Motor neuron (in vitro differentiated cells): Measurements from ENCODE around the gene FAM98A. TPM values are rescaled to one million over a fixed set of nuclear protein-coding genes. Genes with fewer than 3 reads are reported as not detected.

Experiments
- ATAC-seq, 8 experiments: fragments of 200-7000 bp; cut with Tn5 transposase; replicated peaks in 6 of 8; 2 replicates each; pipeline ENCODE4 v1.8.0; 2021; ENCODE audit warnings: mild to moderate bottlenecking in 8 of 8, moderate library complexity in 8 of 8
- H3K27ac ChIP-seq, 2 donors: fragments of 250-450 bp; sonication (Bioruptor Pico); 2 replicates each; pipeline ENCODE4 v1.9.0; 2021; ENCODE audit warnings: antibody characterized with exemption in 2 of 2, mild to moderate bottlenecking in 2 of 2, moderate library complexity in 1 of 2
- H3K4me1 ChIP-seq, 2 donors: fragments of 250-450 bp; sonication (Bioruptor Pico); replicated peaks in 1 of 2; 2 replicates each; pipeline ENCODE4 v1.6.1; 2021; ENCODE audit warnings: antibody characterized with exemption in 2 of 2, mild to moderate bottlenecking in 2 of 2, moderate library complexity in 1 of 2
- H3K4me3 ChIP-seq, 5 donors: fragments of 250-450 bp; sonication (Bioruptor Pico); 2 replicates each; pipeline ENCODE4 v1.9.0; 2021; ENCODE audit warnings: antibody characterized with exemption in 5 of 5, mild to moderate bottlenecking in 5 of 5, moderate library complexity in 4 of 5
- WGBS, 10 experiments: fragments of 450-650 bp; shearing (Covaris generic); methylation state at CpG; one replicate each; pipeline ENCODE4 v1.0.0; 2022; 5-methylcytosine and 5-hydroxymethylcytosine counted together
- in situ Hi-C, 9 experiments: fragments of 400-800 bp; cut with MboI; loops; one replicate each; pipeline ENCODE4 v1.15.0; 2021; ENCODE audit warnings: low sequenced_read_pairs in 9 of 9, low pct_unique_long_range_greater_than_20kb in 2 of 9; ENCODE audit not compliant: unreplicated experiment in 9 of 9
- total RNA-seq, 8 experiments: library from RNA; unstranded; fragments of 300-600 nt; gene quantifications; 2 replicates each; pipeline versions ENCODE4 v1.2.3 to v1.2.4, GENCODE V29; 2022

The FAM98A gene
- 100 to 1,000 TPM in 1 of 8 experiments, 10 to 100 TPM in 7; 20.1 to 100 (median 40.7) TPM for total RNA-seq

DNA sequence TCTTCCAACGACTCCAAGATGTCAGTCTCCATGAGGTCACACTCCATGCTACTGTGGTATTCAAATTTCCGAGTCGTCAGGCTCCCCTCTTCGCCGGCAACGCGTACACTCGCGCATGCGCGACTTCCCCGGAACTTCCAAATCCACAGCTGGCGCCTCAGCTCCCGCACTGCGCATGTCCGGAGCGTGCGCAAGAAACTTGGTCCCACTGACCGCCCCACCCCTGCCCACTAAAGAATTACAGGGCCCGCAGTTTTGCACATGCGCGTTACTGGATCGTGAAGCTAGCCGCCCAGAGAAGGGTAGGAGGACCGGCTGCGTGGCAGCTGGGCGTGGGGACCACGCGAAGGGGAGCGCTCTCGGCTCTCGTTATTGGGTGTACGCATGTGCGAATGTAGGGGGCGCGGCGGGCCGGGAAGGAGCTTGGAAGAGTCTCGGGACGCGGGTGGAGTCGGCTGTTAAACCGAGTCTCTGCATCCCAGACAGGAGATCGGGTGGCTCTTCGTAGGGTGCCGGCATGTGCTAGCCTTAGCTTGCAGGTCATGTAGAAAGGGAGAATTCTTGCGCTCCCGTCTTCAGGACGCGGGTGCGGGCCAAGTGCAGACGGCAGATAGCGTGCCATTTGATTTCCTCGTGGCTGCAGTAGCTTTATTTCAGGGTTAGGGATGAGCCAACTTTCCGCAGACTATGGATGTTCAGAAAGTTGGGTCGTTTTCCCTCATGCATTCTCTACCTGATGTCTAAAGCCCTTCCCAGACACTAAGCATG is at the start of gene FAM98A:
Gene FAM98A (minus strand): TSS at position 125 of the 768 bp plus-strand sequence. CDS start 78 bp downstream, at position 47.
- peaks cover 3 to 8% of the 10 kb centered on the region in 2 donors for H3K4me1 ChIP-seq
- ATAC-seq = peak; percentile 88 to 93 (median 90)
- WGBS, 10 experiments = 0 to 30% (median 1%) methylated on average over 1 to 25 of the region's 56 CpGs; no CpG with 5 or more reads in 1 of the 10 experiments
- in situ Hi-C loops = loop anchor here in 3 of 9 experiments (25.0 kb wide), 2 partner anchors 562 to 837 kb away; no protein-coding TSS in a partner anchor
- H3K4me3 ChIP-seq = peak within 1 kb of the TSS; percentile 55 to 84 (median 65)
- peak within 1 kb of the TSS; percentile 79 to 86 for H3K27ac ChIP-seq

GRCh38 chr2:33645861-33646260 is 46.8 kb upstream of the FAM98A start:
- no peak for ATAC-seq
- Histone ChIP-seq H3K4me3 (no peak overlapping the region), H3K4me1 (no peaks in the 10 kb centered on the region), H3K27ac (no peak overlapping the region)
- 0 to 86% (median 60%) methylated on average over 1 of the region's 1 CpG; no CpG with 5 or more reads in 5 of the 10 experiments for WGBS, 10 experiments
- in situ Hi-C loops = no loop called here

- Histone ChIP-seq H3K27ac (no peak overlapping the region), H3K4me1 (no peaks in the 10 kb centered on the region), H3K4me3 (no peak overlapping the region)
- WGBS, 10 experiments = 60 to 100% (median 90%) methylated on average over 1 to 2 of the region's 2 CpGs; no CpG with 5 or more reads in 4 of the 10 experiments
- in situ Hi-C loops = no loop called here
- ATAC-seq = no peak
Observed at GRCh38 chr2:33644215-33644614, 45.1 kb upstream of the FAM98A start.

- no peak for ATAC-seq
- H3K27ac ChIP-seq = no peak overlapping the region
- 0 to 100% (median 90%) methylated on average over 1 of the region's 1 CpG; no CpG with 5 or more reads in 6 of the 10 experiments for WGBS, 10 experiments
- in situ Hi-C loops = no loop called here
- no peak overlapping the region for H3K4me3 ChIP-seq
- H3K4me1 ChIP-seq = no peaks in the 10 kb centered on the region
Observed at GRCh38 chr2:33636001-33636400, 36.9 kb upstream of the FAM98A start.

DNA sequence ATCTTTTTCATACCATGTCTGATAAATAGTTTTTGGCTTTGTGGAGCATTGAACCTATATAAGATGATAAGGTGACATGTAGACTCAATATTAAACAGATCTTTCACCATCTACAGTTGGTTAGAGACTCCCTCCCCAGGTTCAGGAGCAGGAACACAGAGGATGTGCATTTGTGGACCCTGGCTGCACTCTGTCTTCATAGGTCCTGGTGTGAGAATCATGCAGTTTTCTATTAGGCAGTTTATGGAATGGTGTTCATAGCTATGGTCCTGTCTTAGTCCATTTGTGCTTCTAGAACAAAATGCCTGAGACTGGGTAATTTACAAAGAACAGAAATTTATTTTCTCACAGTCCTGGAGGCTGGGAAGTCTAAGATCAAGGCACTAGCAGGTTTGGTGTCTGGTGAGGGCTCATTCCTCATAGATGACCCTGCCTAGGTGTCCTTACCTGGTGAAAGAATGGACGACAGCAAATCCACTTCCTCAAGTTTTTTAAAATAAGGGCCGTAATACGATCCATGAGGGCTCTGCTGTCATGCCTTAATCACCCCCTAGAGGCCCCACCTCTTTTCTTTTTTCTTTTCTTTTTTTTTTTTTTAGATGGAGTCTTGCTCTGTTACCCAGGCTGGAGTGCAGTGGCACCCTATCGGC is 35.3 kb upstream of the FAM98A start:
- Histone ChIP-seq H3K4me3 (no peak overlapping the region), H3K4me1 (no peaks in the 10 kb centered on the region), H3K27ac (no peak overlapping the region)
- ATAC-seq = no peak
- in situ Hi-C loops = no loop called here
- WGBS, 10 experiments = 25 to 98% (median 80%) methylated on average over 1 to 4 of the region's 4 CpGs

DNA sequence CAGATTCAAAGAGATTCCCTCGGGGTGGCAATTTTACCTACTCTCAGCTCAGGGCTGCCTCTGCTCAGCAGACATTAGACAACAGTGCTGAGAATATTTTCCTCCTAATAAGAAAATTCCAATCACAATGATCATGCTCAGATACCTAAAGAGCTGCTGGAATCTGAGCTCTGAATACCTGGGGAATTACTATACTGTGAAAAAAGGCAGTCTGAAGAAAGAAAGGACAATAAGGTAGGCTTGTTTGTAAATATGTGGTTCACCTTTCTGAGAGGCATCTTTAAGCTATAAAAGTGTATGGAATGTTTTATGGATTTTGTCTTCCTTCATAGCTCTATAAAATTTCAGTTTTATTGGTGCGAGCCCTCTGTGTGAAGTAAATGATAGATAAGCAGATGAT is 34.2 kb upstream of the FAM98A start:
- 0 to 100% (median 88%) methylated on average over 1 to 2 of the region's 2 CpGs; no CpG with 5 or more reads in 1 of the 10 experiments for WGBS, 10 experiments
- Histone ChIP-seq H3K27ac (no peak overlapping the region), H3K4me1 (no peaks in the 10 kb centered on the region), H3K4me3 (no peak overlapping the region)
- ATAC-seq = no peak
- in situ Hi-C loops = no loop called here

DNA sequence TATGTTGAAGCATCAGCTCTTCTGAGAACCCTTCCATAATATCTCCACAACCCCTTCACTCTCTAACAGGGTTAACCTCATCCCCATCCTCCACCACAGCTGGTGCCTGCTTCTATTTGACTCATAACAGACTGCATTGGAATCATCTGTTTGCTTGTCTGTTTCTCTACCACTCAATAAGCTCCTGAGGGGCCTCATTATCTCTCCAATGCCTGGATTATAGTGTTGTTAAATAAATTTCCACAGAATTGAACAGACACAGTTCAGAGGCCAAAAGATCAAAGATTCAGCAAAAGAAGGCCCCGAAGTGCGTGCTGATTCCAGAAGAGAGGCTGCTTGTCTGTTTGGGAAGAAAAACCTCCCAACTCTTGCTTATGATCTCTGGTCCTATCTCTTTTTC is 33.7 kb upstream of the FAM98A start:
- ATAC-seq = no peak
- in situ Hi-C loops = no loop called here
- Histone ChIP-seq H3K4me1 (no peaks in the 10 kb centered on the region), H3K4me3 (no peak overlapping the region), H3K27ac (no peak overlapping the region)
- WGBS, 10 experiments = 18 to 100% (median 60%) methylated on average over 1 to 2 of the region's 2 CpGs; no CpG with 5 or more reads in 5 of the 10 experiments

GRCh38 chr2:33628031-33628827 is 29.1 kb upstream of the FAM98A start:
- WGBS, 10 experiments = 38 to 100% (median 89%) methylated on average over 1 to 6 of the region's 6 CpGs
- no peak overlapping the region for H3K4me3 ChIP-seq
- no peaks in the 10 kb centered on the region for H3K4me1 ChIP-seq
- no peak for ATAC-seq
- in situ Hi-C loops = no loop called here
- no peak overlapping the region for H3K27ac ChIP-seq

GRCh38 chr2:33619028-33619427 is 19.9 kb upstream of the FAM98A start:
- no peak overlapping the region for H3K27ac ChIP-seq
- H3K4me1 ChIP-seq = no peaks in the 10 kb centered on the region
- WGBS, 10 experiments = 60 to 100% (median 78%) methylated on average over 1 of the region's 1 CpG; no CpG with 5 or more reads in 5 of the 10 experiments
- in situ Hi-C loops = no loop called here
- H3K4me3 ChIP-seq = no peak overlapping the region
- no peak for ATAC-seq

GRCh38 chr2:33617989-33618388 is 18.9 kb upstream of the FAM98A start:
- no peaks in the 10 kb centered on the region for H3K4me1 ChIP-seq
- in situ Hi-C loops = no loop called here
- no peak overlapping the region for H3K4me3 ChIP-seq
- no peak for ATAC-seq
- WGBS, 10 experiments = 85 to 100% (median 100%) methylated on average over 1 of the region's 1 CpG
- H3K27ac ChIP-seq = no peak overlapping the region

DNA sequence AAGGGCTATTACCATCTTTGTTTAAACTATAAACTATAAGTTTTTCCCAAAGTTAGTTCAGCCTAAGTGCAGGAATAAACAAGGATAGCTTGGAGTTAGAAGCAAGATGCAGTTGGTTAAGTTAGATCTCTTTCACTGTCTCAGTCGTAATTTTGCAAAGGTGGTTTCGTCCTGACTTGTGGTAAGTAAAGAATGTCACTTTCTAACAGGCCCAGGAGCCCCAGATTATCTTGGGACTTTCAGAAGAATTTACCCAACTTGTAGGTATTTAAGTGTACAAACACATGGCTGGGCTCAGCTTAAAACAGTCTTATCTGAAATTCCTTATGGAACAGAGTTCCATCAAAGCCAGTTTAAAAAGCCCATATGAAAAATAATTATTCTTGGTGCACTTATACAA is 18.3 kb upstream of the FAM98A start:
- WGBS, 10 experiments = 0 to 100% (median 88%) methylated on average over 1 to 2 of the region's 2 CpGs; no CpG with 5 or more reads in 3 of the 10 experiments
- no peaks in the 10 kb centered on the region for H3K4me1 ChIP-seq
- no peak overlapping the region for H3K4me3 ChIP-seq
- ATAC-seq = no peak
- H3K27ac ChIP-seq = no peak overlapping the region
- in situ Hi-C loops = no loop called here

- no peaks in the 10 kb centered on the region for H3K4me1 ChIP-seq
- ATAC-seq = peak in 2 of 8 experiments; percentile 46 to 54
- H3K4me3 ChIP-seq = no peak overlapping the region
- in situ Hi-C loops = no loop called here
- H3K27ac ChIP-seq = no peak overlapping the region
- WGBS, 10 experiments = 0 to 93% (median 44%) methylated on average over 1 to 2 of the region's 2 CpGs; no CpG with 5 or more reads in 2 of the 10 experiments
Observed at GRCh38 chr2:33616873-33617272, 17.8 kb upstream of the FAM98A start.

DNA sequence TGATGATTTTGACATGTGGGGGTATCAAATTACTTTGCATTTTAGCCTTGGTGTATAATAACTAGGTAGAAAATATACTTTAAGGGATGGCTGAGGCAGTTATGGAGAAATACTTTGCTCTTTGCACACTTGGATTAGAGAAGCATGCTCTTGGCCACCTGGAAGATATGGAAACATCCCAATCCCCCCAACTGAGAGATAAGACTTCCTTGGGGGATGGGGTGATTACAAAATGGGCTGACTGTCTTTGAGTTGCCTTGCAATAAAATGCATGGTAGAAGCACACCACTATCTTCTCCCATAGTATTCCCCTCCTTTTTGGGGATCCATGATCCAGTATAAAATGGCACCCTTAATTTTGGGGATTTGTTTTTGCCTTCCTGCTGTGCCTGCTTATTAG is 15.1 kb upstream of the FAM98A start:
- no peak for ATAC-seq
- in situ Hi-C loops = no loop called here
- H3K27ac ChIP-seq = no peak overlapping the region
- H3K4me3 ChIP-seq = no peak overlapping the region
- H3K4me1 ChIP-seq = no peaks in the 10 kb centered on the region
